NCI-H2227 (cell line): ENCODE measurements around the gene OTOF.
A peak's percentile ranks its signal among the peaks of the same experiment; 100 is the strongest.

ENCODE experiments used
- DNase-seq: peaks from one replicate; lab custom pipeline; 2025; ENCODE audit not compliant: unreplicated experiment; lab: John Stamatoyannopoulos, UW

OTOF gene

GRCh38 chr2:26503231-26503880, 25.4 kb upstream of the OTOF start:
- peak; percentile 92 for DNase-seq

- no peak for DNase-seq
Measured at GRCh38 chr2:26500406-26500805, 22.5 kb upstream of the OTOF start.

- DNase-seq: no peak
Measured at GRCh38 chr2:26495705-26496297, 17.9 kb upstream of the OTOF start.

- DNase-seq: no peak
Measured at GRCh38 chr2:26494891-26495290, 17.0 kb upstream of the OTOF start.

GRCh38 chr2:26494199-26494598, 16.3 kb upstream of the OTOF start:
- no peak for DNase-seq

- no peak for DNase-seq
Measured at GRCh38 chr2:26493566-26493965, 15.6 kb upstream of the OTOF start.

- DNase-seq: no peak
Measured at GRCh38 chr2:26492749-26493515, 15.0 kb upstream of the OTOF start.

GRCh38 chr2:26491563-26492167, 13.7 kb upstream of the OTOF start:
- no peak for DNase-seq

- DNase-seq: no peak
Measured at GRCh38 chr2:26489213-26489850, 11.4 kb upstream of the OTOF start.

GRCh38 chr2:26488463-26489212, 10.7 kb upstream of the OTOF start:
- no peak for DNase-seq

GRCh38 chr2:26487192-26487591, 9.3 kb upstream of the OTOF start:
- DNase-seq: no peak

GRCh38 chr2:26486789-26487188, 8.9 kb upstream of the OTOF start:
- DNase-seq: no peak

- DNase-seq: no peak
Measured at GRCh38 chr2:26485725-26486418, 7.9 kb upstream of the OTOF start.

- no peak for DNase-seq
Measured at GRCh38 chr2:26485099-26485498, 7.2 kb upstream of the OTOF start.

- no peak for DNase-seq
Measured at GRCh38 chr2:26484579-26484978, 6.7 kb upstream of the OTOF start.

GRCh38 chr2:26483957-26484565, 6.1 kb upstream of the OTOF start:
- DNase-seq: no peak

- no peak for DNase-seq
Measured at GRCh38 chr2:26483516-26483915, 5.6 kb upstream of the OTOF start.

GRCh38 chr2:26483027-26483326, 5.1 kb upstream of the OTOF start:
- no peak for DNase-seq

- DNase-seq: no peak
Measured at GRCh38 chr2:26482211-26483026, 4.5 kb upstream of the OTOF start.
